HG03039 (cell line): Measurements from ENCODE around the gene ZNF79.

Experiments
- ATAC-seq: cut with Tn5 transposase; IDR thresholded peaks from one replicate; pipeline ENCODE4 v1.9.1; 2021; ENCODE audit warnings: mild to moderate bottlenecking, moderate library complexity; ENCODE audit not compliant: unreplicated experiment

Gene ZNF79

GRCh38 chr9:127492616-127493015 is 68.4 kb downstream of the ZNF79 start:
- ATAC-seq = no peak

GRCh38 chr9:127493592-127494303 is 69.6 kb downstream of the ZNF79 start:
- ATAC-seq = no peak

GRCh38 chr9:127494304-127494702 is 70.1 kb downstream of the ZNF79 start:
- no peak for ATAC-seq
